K562 (cell line): ENCODE measurements around the gene FAAP100. TPM values are rescaled to one million over a fixed set of nuclear protein-coding genes. Genes with fewer than 3 reads are reported as not detected.

Experiments used
- CHD7 ChIP-seq: fragments of 200-600 bp; sonication (generic); IDR thresholded peaks from one replicate; pipeline ENCODE4 v1.6.1; 2012; ENCODE audit warnings: mild to moderate bottlenecking, low read depth, low read length, inconsistent platforms
- ETS1 ChIP-seq: conservative IDR thresholded peaks from 2 replicates; pipeline ENCODE4 v1.6.1; 2011; ENCODE audit warnings: low read depth, mild to moderate bottlenecking, low read length; ENCODE audit not compliant: control insufficient read depth
- HNRNPUL1 ChIP-seq: fragments of 200-400 bp; formaldehyde crosslinking; IDR thresholded peaks from 2 replicates; pipeline ENCODE4 v1.6.1; 2017; ENCODE audit warnings: low read length
- SNIP1 ChIP-seq: fragments of 450-650 bp; IDR thresholded peaks from 2 replicates; pipeline ENCODE4 v1.7.1; 2017; ENCODE audit warnings: low read depth, mild to moderate bottlenecking
- TRIM24 ChIP-seq, 2 experiments: fragments of 450-650 bp; IDR thresholded peaks; 2 replicates each; pipeline ENCODE4 v1.6.1; 2016
- ZMIZ1 ChIP-seq, 2 experiments: fragments of 150-350 bp in 1 of 2; IDR thresholded peaks; 2 replicates each; pipeline ENCODE4 v1.6.1; 2012 to 2016; ENCODE audit warnings: low read depth in 2 of 2, low read length in 2 of 2, mild to moderate bottlenecking in 1 of 2, moderate library complexity in 1 of 2
- polyA plus RNA-seq, 8 experiments: library from polyadenylated mRNA; depleted of rRNA in 4 of 8; stranded (reverse) in 5 of 8; unstranded in 3 of 8; fragments of >200 nt; fragmentation: Nextera tagmentation in 2 of 8; fragmentation: Illumina TruSeq in 1 of 8; extraction: Ambion mirVana in 2 of 8; extraction: Trizol in 1 of 8; gene quantifications; 2 replicates each; pipeline versions ENCODE4 v1.2.1 to v1.2.3, GENCODE V29; 2011 to 2014; ENCODE audit warnings: inconsistent platforms in 1 of 8, missing spikeins in 1 of 8
- total RNA-seq, 7 experiments: library from RNA; depleted of rRNA in 6 of 7; stranded (reverse); fragments of >200 nt in 6 of 7; fragmentation: Illumina TruSeq in 2 of 7; extraction: Trizol in 2 of 7; gene quantifications; 2 replicates each; pipeline versions ENCODE4 v1.2.1 to v1.2.3, GENCODE V29; 2011 to 2021; ENCODE audit warnings: low replicate concordance in 1 of 7
- TF ChIP-seq, protein P1 (sequence below): fragments of 200-800 bp; sonication (Bioruptor generic); IDR thresholded peaks from 2 replicates; pipeline ENCODE4 v1.6.1; 2017; ENCODE audit warnings: missing genetic modification characterization, missing compliant biosample characterization

The FAAP100 gene
- total and polyA plus RNA-seq, 9 of the 15 experiments (the other 6 are each of a cell fraction or from before 2014, with no cell fraction given): 0.31 to 51.2 (median 12.6) TPM

GRCh38 chr17:81512562-81513371 is 39.4 kb downstream of the FAAP100 start, which contains the start of gene ACTG1 (continued):
- TF ChIP-seq ZMIZ1 (IDR thresholded peaks at IDR 0.05; ENCODE audit: low read depth in 2 of 2, low read length in 2 of 2): peak in 1 of 2 experiments; percentile 76; a peak in 1 of 4 replicates
- TF ChIP-seq, protein P1, sequence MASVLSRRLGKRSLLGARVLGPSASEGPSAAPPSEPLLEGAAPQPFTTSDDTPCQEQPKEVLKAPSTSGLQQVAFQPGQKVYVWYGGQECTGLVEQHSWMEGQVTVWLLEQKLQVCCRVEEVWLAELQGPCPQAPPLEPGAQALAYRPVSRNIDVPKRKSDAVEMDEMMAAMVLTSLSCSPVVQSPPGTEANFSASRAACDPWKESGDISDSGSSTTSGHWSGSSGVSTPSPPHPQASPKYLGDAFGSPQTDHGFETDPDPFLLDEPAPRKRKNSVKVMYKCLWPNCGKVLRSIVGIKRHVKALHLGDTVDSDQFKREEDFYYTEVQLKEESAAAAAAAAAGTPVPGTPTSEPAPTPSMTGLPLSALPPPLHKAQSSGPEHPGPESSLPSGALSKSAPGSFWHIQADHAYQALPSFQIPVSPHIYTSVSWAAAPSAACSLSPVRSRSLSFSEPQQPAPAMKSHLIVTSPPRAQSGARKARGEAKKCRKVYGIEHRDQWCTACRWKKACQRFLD (CRISPR knock-in tag): peak; percentile 97
- TF ChIP-seq SNIP1: no peak
- TF ChIP-seq TRIM24 (IDR thresholded peaks at IDR 0.05): no peak
- no peak for TF ChIP-seq CHD7
- TF ChIP-seq HNRNPUL1: no peak
- peak; percentile 70 for TF ChIP-seq ETS1
